ENCODE measurements around the gene STON1. TPM values are rescaled to one million over a fixed set of nuclear protein-coding genes. Genes with fewer than 3 reads are reported as not detected.

The STON1 gene
- 15.5 and 25.0 TPM in 2 replicates for total RNA-seq

- DNase-seq (ENCODE audit: low read depth), result peak; percentile 80
These were observed at the start of gene STON1 for GRCh38 chr2:48530033-48530811. STON1 (plus strand) TSS chr2:48530154; CDS start chr2:48580634, 50,480 bp downstream.

GRCh38 chr2:48480526-48480925 lies 49.4 kb upstream of the STON1 start:
- no peak for TF ChIP-seq CTCF (IDR thresholded peaks at IDR 0.05; ENCODE audit: insufficient read depth, low read depth, low read length)
- DNase-seq (ENCODE audit: low read depth), result no peak
- H3K4me3 ChIP-seq (ENCODE audit: low read depth, low read length), result no peak overlapping the region

More at GRCh38 chr2:48530033-48530811, at the start of gene STON1:
- H3K4me3 ChIP-seq (ENCODE audit: low read depth, low read length), result peak within 1 kb of the TSS; percentile 78
- peak; percentile 37 for TF ChIP-seq CTCF (IDR thresholded peaks at IDR 0.05; ENCODE audit: insufficient read depth, low read depth, low read length)

GRCh38 chr2:48482313-48482712 lies 47.6 kb upstream of the STON1 start:
- no peak overlapping the region for H3K4me3 ChIP-seq (ENCODE audit: low read depth, low read length)
- DNase-seq (ENCODE audit: low read depth), result peak; percentile 83
- no peak for TF ChIP-seq CTCF (IDR thresholded peaks at IDR 0.05; ENCODE audit: insufficient read depth, low read depth, low read length)

- no peak for TF ChIP-seq CTCF (IDR thresholded peaks at IDR 0.05; ENCODE audit: insufficient read depth, low read depth, low read length)
- H3K4me3 ChIP-seq (ENCODE audit: low read depth, low read length), result no peak overlapping the region
- DNase-seq (ENCODE audit: low read depth), result no peak
These were observed 47.2 kb upstream of the STON1 start for GRCh38 chr2:48482769-48483168.

- no peak for TF ChIP-seq CTCF (IDR thresholded peaks at IDR 0.05; ENCODE audit: insufficient read depth, low read depth, low read length)
- no peak overlapping the region for H3K4me3 ChIP-seq (ENCODE audit: low read depth, low read length)
- DNase-seq (ENCODE audit: low read depth), result peak; percentile 74
These were observed 46.4 kb upstream of the STON1 start for GRCh38 chr2:48483506-48483905.

GRCh38 chr2:48483916-48484315 lies 46.0 kb upstream of the STON1 start:
- peak; percentile 90 for DNase-seq (ENCODE audit: low read depth)
- TF ChIP-seq CTCF (IDR thresholded peaks at IDR 0.05; ENCODE audit: insufficient read depth, low read depth, low read length), result no peak
- H3K4me3 ChIP-seq (ENCODE audit: low read depth, low read length), result no peak overlapping the region

Measured in fibroblast of villous mesenchyme (primary cell).